PC-3 (cell line): ENCODE measurements around the gene CHTF18. TPM values are rescaled to one million over a fixed set of nuclear protein-coding genes. Genes with fewer than 3 reads are reported as not detected.
A peak's percentile ranks its signal among the peaks of the same experiment; 100 is the strongest.

Experiments
- ATAC-seq: fragments of 200-7000 bp; cut with Tn5 transposase; 2 replicates; pipeline ENCODE4 v1.9.1; 2020; ENCODE audit warnings: mild to moderate bottlenecking, moderate library complexity
- BruUV-seq: library from RNA; stranded (reverse); fragments of 400-500 nt; replicated peaks from 2 replicates; lab custom pipeline; 2021; lab: Mats Ljungman, UMichigan
- CTCF ChIA-PET: fragments of 300-600 bp; sonication (Branson Sonifier 250); formaldehyde crosslinking; loops from one replicate; lab custom pipeline; 2022; ENCODE audit warnings: antibody characterized with exemption; lab: Charles Lee
- POLR2A ChIA-PET: fragments of 300-600 bp; sonication (Branson Sonifier 250); formaldehyde crosslinking; loops from one replicate; lab custom pipeline; 2022; ENCODE audit warnings: antibody characterized with exemption; ENCODE audit not compliant: unreplicated experiment; lab: Charles Lee
- DNase-seq: peaks from one replicate; pipeline ENCODE4 v3.0.0-alpha.2; 2015
- H2AFZ ChIP-seq: fragments of 300-600 bp; sonication (generic); 2 replicates; pipeline ENCODE4 v1.6.0; 2016; ENCODE audit warnings: antibody characterized with exemption, low read length
- H3F3A ChIP-seq: fragments of 300-600 bp; sonication (generic); one replicate; pipeline ENCODE4 v1.6.0; 2017; ENCODE audit warnings: antibody characterized with exemption, low read length, control low read depth, mild to moderate bottlenecking; ENCODE audit not compliant: unreplicated experiment
- H3K27ac ChIP-seq: fragments of 300-600 bp; sonication (generic); 2 replicates; pipeline ENCODE4 v1.5.1; 2016; ENCODE audit warnings: mild to moderate bottlenecking, low read length
- H3K27me3 ChIP-seq: fragments of 300-600 bp; sonication (generic); 2 replicates; pipeline ENCODE4 v1.6.1; 2016; ENCODE audit warnings: low read length, mixed read lengths
- H3K36me3 ChIP-seq: fragments of 300-600 bp; sonication (generic); 2 replicates; pipeline ENCODE4 v1.6.1; 2016; ENCODE audit warnings: low read depth, mixed run types, low read length, mixed read lengths
- H3K4me1 ChIP-seq: fragments of 300-600 bp; sonication (generic); 2 replicates; pipeline ENCODE4 v1.5.1; 2016; ENCODE audit warnings: low read length; ENCODE audit not compliant: insufficient read depth
- H3K4me2 ChIP-seq: fragments of 300-600 bp; sonication (generic); 2 replicates; pipeline ENCODE4 v1.6.0; 2016; ENCODE audit warnings: low read length
- H3K4me3 ChIP-seq: fragments of 300-600 bp; sonication (generic); 2 replicates; pipeline ENCODE4 v1.5.1; 2016; ENCODE audit warnings: mild to moderate bottlenecking, low read length, mixed read lengths
- H3K79me2 ChIP-seq: fragments of 300-600 bp; sonication (generic); 2 replicates; pipeline ENCODE4 v1.6.1; 2017; ENCODE audit warnings: low read length, mixed read lengths
- H3K9ac ChIP-seq: fragments of 300-600 bp; sonication (generic); 2 replicates; pipeline ENCODE4 v1.6.0; 2016; ENCODE audit warnings: mild to moderate bottlenecking, low read length
- H3K9me2 ChIP-seq: fragments of 300-600 bp; sonication (generic); replicated peaks from 2 replicates; pipeline ENCODE4 v1.6.1; 2016; ENCODE audit warnings: mixed run types, low read length, mixed read lengths
- H3K9me3 ChIP-seq: fragments of 300-600 bp; sonication (generic); 2 replicates; pipeline ENCODE4 v1.6.1; 2016; ENCODE audit warnings: low read length, mixed read lengths
- H4K20me1 ChIP-seq: fragments of 300-600 bp; sonication (generic); 2 replicates; pipeline ENCODE4 v1.6.1; 2016; ENCODE audit warnings: low read length, mixed read lengths
- EZH2 ChIP-seq: fragments of 300-600 bp; sonication (generic); IDR thresholded peaks from one replicate; pipeline ENCODE4 v1.6.1; 2017; ENCODE audit warnings: antibody characterized with exemption, mild to moderate bottlenecking, low read length; ENCODE audit not compliant: unreplicated experiment
- EZH2phosphoT487 ChIP-seq: fragments of 300-600 bp; sonication (generic); IDR thresholded peaks from 2 replicates; pipeline ENCODE4 v1.6.1; 2018; ENCODE audit warnings: mild to moderate bottlenecking, antibody characterized with exemption, low read length, borderline replicate concordance
- intact Hi-C: fragments of 100-400 bp; cut with micrococcal nuclease; formaldehyde crosslinking; loops from 2 replicates; pipeline ENCODE4 v1.9.0; 2023
- total RNA-seq: library from RNA; depleted of rRNA; stranded (reverse); fragments of >200 nt; gene quantifications from 2 replicates; pipeline ENCODE4 v1.2.3, GENCODE V29; 2014
- TF ChIP-seq, protein P1 (sequence below): fragments of 300-600 bp; sonication (generic); conservative IDR thresholded peaks from 2 replicates; pipeline ENCODE4 v1.5.1; 2017; ENCODE audit warnings: antibody characterized with exemption, low read depth, mild to moderate bottlenecking, low read length

CHTF18 gene
- total RNA-seq, 1 experiment from 2014 or later = 79.0 TPM

DNA sequence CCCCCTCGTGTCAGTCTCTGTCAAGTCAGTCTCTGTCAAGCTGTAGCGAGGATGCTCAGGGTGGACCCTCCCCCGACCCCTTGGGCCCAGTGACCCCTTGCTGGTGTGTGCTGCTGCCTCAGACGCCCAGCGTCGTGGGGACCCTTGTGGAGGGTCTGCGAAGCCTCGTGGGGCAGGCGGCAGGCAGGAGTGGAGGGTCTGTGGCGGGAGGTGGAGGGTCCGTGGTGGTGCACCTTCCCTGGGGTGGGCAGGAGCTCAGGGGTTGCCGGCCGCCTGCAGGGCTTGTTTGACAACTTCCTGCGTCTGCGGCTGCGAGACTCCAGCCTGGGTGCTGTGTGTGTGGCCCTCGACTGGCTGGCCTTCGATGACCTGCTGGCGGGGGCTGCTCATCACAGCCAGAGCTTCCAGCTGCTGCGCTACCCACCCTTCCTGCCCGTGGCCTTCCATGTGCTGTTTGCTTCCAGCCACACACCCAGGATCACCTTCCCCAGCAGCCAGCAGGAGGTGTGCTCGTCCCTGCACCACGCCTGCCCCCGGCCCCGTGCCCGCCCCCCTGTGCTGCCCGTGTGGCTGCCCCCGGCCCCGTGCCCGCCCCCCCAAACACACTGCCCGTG, 6.5 kb downstream of the CHTF18 start:
- no peak overlapping the region for H3K9ac ChIP-seq
- ChIA-PET POLR2A (no interaction called here), CTCF (interaction anchor here (1.1 kb wide), 1 partner anchor 82 kb away, joined by 4 read pairs; no protein-coding TSS in a partner anchor)
- no peak overlapping the region for H3K27ac ChIP-seq
- peaks cover 10% of the 10 kb centered on the region; the same call in 1 of the 2 replicates for H3K79me2 ChIP-seq
- DNase-seq = no peak
- BruUV-seq = no TSS peak
- H3K4me3 ChIP-seq = no peak overlapping the region
- H3K4me2 ChIP-seq = no peak overlapping the region
- TF ChIP-seq EZH2 (no peak), EZH2phosphoT487 (no peak)
- TF ChIP-seq, protein P1, sequence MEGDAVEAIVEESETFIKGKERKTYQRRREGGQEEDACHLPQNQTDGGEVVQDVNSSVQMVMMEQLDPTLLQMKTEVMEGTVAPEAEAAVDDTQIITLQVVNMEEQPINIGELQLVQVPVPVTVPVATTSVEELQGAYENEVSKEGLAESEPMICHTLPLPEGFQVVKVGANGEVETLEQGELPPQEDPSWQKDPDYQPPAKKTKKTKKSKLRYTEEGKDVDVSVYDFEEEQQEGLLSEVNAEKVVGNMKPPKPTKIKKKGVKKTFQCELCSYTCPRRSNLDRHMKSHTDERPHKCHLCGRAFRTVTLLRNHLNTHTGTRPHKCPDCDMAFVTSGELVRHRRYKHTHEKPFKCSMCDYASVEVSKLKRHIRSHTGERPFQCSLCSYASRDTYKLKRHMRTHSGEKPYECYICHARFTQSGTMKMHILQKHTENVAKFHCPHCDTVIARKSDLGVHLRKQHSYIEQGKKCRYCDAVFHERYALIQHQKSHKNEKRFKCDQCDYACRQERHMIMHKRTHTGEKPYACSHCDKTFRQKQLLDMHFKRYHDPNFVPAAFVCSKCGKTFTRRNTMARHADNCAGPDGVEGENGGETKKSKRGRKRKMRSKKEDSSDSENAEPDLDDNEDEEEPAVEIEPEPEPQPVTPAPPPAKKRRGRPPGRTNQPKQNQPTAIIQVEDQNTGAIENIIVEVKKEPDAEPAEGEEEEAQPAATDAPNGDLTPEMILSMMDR = no peak
- H3K9me2 ChIP-seq = no peaks in the 10 kb centered on the region
- H2AFZ ChIP-seq = no peak overlapping the region
- intact Hi-C loops = no loop called here
- H3K4me1 ChIP-seq = peaks cover 12% of the 10 kb centered on the region
- H3K36me3 ChIP-seq = no peaks in the 10 kb centered on the region; the same call in 1 of the 2 replicates
- H3K9me3 ChIP-seq = no peaks in the 10 kb centered on the region
- H4K20me1 ChIP-seq = no peaks in the 10 kb centered on the region
- ATAC-seq = no peak
- H3F3A ChIP-seq = no peaks in the 10 kb centered on the region
- H3K27me3 ChIP-seq = no peaks in the 10 kb centered on the region

DNA sequence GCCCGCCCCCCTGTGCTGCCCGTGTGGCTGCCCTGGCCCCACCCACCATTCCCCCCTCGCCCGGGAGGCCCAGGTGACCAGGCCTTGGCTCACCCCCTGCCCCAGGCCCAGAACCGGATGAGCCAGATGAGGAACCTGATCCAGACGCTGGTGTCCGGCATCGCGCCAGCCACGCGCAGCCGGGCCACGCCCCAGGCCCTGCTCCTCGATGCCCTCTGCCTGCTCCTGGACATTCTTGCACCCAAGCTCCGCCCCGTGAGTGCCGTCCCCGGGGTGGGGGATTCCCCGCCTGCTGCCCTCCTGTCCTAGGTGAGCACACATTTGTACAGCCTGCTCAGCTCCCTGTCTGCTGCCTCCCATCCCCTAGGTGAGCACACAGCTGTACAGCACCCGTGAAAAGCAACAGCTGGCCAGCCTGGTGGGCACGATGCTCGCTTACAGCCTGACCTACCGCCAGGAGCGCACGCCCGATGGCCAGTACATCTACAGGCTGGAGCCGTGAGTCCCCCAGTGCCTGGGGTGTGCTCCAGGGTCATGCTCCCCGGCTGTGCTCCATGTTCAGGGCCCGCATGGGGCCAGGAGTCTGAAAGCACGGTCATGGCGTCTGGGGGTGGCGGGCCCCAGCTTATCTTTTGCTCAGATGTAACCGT, 7.3 kb downstream of the CHTF18 start:
- Histone ChIP-seq H3K4me3 (no peak overlapping the region; the same call in 1 of the 2 replicates), H3K9me2 (no peaks in the 10 kb centered on the region), H2AFZ (no peak overlapping the region), H3K9me3 (no peaks in the 10 kb centered on the region), H3K4me1 (peaks cover 12% of the 10 kb centered on the region), H3K36me3 (no peaks in the 10 kb centered on the region), H3K79me2 (0 out of 2 replicates have a peak, but pooled peaks cover 2% of the 10 kb centered on the region), H3K27me3 (no peaks in the 10 kb centered on the region), H4K20me1 (no peaks in the 10 kb centered on the region), H3K9ac (no peak overlapping the region), H3F3A (no peaks in the 10 kb centered on the region), H3K4me2 (peak overlapping the region; percentile 66), H3K27ac (no peak overlapping the region)
- intact Hi-C loops = no loop called here
- TF ChIP-seq EZH2phosphoT487 = peak; percentile 95
- TF ChIP-seq, protein P1 = no peak
- TF ChIP-seq EZH2 = no peak
- no TSS peak for BruUV-seq
- POLR2A ChIA-PET = no interaction called here
- DNase-seq = peak; percentile 91
- CTCF ChIA-PET = interaction anchor here (1.1 kb wide), 1 partner anchor 83 kb away, joined by 4 read pairs; no protein-coding TSS in a partner anchor
- ATAC-seq = peak; percentile 74
